Left cardiac atrium (tissue), 4 donors: ENCODE measurements around the gene FAHD2A. TPM values are rescaled to one million over a fixed set of nuclear protein-coding genes. Genes with fewer than 3 reads are reported as not detected.
A peak's percentile ranks its signal among the peaks of the same experiment; 100 is the strongest.
"Not testable (repeated sequence)": the region's sequence is repeated elsewhere in the genome, so short reads cannot be mapped to it uniquely, and the experiment has no call there.

Experiments
- ATAC-seq, 2 donors: fragments of 200-7000 bp; cut with Tn5 transposase; one replicate each; pipeline ENCODE4 v1.9.1; 2020; ENCODE audit warnings: mild to moderate bottlenecking in 2 of 2, moderate library complexity in 2 of 2
- DNase-seq: peaks from one replicate; pipeline ENCODE4 v3.0.0-alpha.2; 2020
- intact Hi-C, 2 donors: fragments of 100-400 bp; cut with DNase I; formaldehyde crosslinking; loops; one replicate each; pipeline versions ENCODE4 v1.14.1 to v1.15.1; 2022 to 2023
- total RNA-seq, 2 donors: library from RNA; stranded (reverse); fragmentation: NEBNext Ultra II Directional; extraction: Animal tissue kit (Norgen Biotek cat#: 25700); gene quantifications; one replicate each; pipeline ENCODE4 v1.2.1, GENCODE V29; 2021
- donor health status: DM: no; HTN: yes; CAD: no.
- donor health status: DM: no; HTN: yes; CAD: no; lungs with severe emphysema.
- donor health status: DM: yes; HTN: yes; CAD: no.
- donor health status: Dilated cardiomyopathy.

Gene FAHD2A
- total RNA-seq, 2 donors from 2014 or later = 29.1 to 31.6 TPM

GRCh38 chr2:95415561-95415960, 13.1 kb downstream of the FAHD2A start:
- DNase-seq, intact Hi-C loops, ATAC-seq: not testable (repeated sequence)

GRCh38 chr2:95427196-95427867, 24.8 kb downstream of the FAHD2A start:
- ATAC-seq, intact Hi-C loops, DNase-seq: not testable (repeated sequence)

GRCh38 chr2:95429748-95430467, 27.4 kb downstream of the FAHD2A start:
- ATAC-seq, intact Hi-C loops, DNase-seq: not testable (repeated sequence)

- DNase-seq, intact Hi-C loops, ATAC-seq: not testable (repeated sequence)
Measured at GRCh38 chr2:95433373-95433772, 30.9 kb downstream of the FAHD2A start.

- intact Hi-C loops, ATAC-seq, DNase-seq: not testable (repeated sequence)
Measured at GRCh38 chr2:95433973-95434372, 31.5 kb downstream of the FAHD2A start.

- ATAC-seq = peak; percentile 82 to 98
- intact Hi-C loops = not testable (repeated sequence)
- DNase-seq = peak; percentile 21
Measured at GRCh38 chr2:95434507-95435076, 32.1 kb downstream of the FAHD2A start.

GRCh38 chr2:95435162-95435871, 32.8 kb downstream of the FAHD2A start:
- peak in 1 of 2 donors; percentile 71 for ATAC-seq
- intact Hi-C loops, DNase-seq: not testable (repeated sequence)

- ATAC-seq = peak in 1 of 2 donors; percentile 61
Measured at GRCh38 chr2:95435872-95436209, 33.3 kb downstream of the FAHD2A start.

GRCh38 chr2:95442474-95443099, 40.1 kb downstream of the FAHD2A start:
- intact Hi-C loops, DNase-seq: not testable (repeated sequence)
- ATAC-seq = peak in 1 of 2 donors; percentile 55

More at GRCh38 chr2:95435872-95436209, 33.3 kb downstream of the FAHD2A start:
- DNase-seq, intact Hi-C loops: not testable (repeated sequence)

GRCh38 chr2:95445317-95445716, 42.8 kb downstream of the FAHD2A start:
- ATAC-seq, intact Hi-C loops, DNase-seq: not testable (repeated sequence)

GRCh38 chr2:95463292-95463691, 60.8 kb downstream of the FAHD2A start:
- DNase-seq, ATAC-seq, intact Hi-C loops: not testable (repeated sequence)

Other genes starting within 250 kb of the FAHD2A start
- 10 to 100 TPM; 11.7 to 13.8 TPM for gene ZNF514, start 242.9 kb upstream of the FAHD2A start, total RNA-seq
- gene ZNF2, start 236.9 kb upstream of the FAHD2A start, total RNA-seq = 1 to 10 TPM; 3.0 to 4.2 TPM
- 1 to 10 TPM; 2.8 to 2.9 TPM for gene ZNF892, start 195.2 kb upstream of the FAHD2A start, total RNA-seq
- gene PROM2, start 128.3 kb upstream of the FAHD2A start, total RNA-seq = under 1 TPM; 0.29 to 0.84 TPM
- 1 to 10 TPM; 2.6 to 4.1 TPM for gene KCNIP3, start 105.4 kb upstream of the FAHD2A start, total RNA-seq
- not detected for gene TRIM43B, start 82.0 kb downstream of the FAHD2A start, total RNA-seq
- not detected for gene TRIM43, start 189.3 kb downstream of the FAHD2A start, total RNA-seq